ENCODE results near the gene EID2B. TPM values are rescaled to one million over a fixed set of nuclear protein-coding genes. Genes with fewer than 3 reads are reported as not detected.

The EID2B gene
- total RNA-seq, 2 donors from 2014 or later = 5.6 to 6.2 TPM

DNA sequence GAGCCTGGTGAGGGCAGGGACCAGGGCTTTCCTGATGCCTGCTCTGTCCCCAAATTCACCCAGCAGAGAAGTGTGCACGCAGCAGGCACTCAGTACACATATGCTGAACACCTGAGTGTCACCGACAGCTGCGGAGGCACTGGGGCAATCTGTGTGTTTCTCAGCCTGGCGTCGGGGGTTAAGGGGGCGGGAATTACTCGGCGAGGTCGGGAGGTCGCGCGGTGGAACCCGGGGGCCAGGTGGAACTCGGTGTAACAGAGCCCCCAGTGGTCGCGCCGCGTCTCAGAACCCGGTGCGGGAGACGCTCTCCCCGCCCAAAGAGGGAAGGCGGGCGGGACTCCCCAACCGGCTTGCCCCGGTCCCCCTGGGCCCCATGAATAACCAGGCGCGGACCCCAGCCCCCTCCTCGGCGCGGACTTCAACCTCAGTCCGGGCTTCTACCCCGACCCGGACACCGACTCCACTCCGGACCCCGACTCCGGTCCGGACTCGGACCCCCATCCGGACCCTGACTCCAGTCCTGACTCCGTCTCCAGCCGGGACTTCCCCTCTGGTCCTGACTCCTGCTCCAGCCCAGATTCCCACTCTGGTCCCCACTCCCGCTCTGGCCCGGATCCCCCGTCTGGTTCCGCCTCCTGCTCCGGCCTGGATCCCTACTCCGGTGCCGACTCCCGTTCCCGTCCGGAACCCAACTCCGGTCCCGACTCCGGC, 17.7 kb downstream of the EID2B start, which contains the start of gene SELENOV:
Gene SELENOV (plus strand): TSS at position 300 of the 711 bp plus-strand sequence. CDS start 74 bp downstream, at position 374.
- TF ChIP-seq CTCF (IDR thresholded peaks at IDR 0.05) = no peak
- Histone ChIP-seq H3K4me3 (peak within 1 kb of the TSS; percentile 53), H3K27ac (no peak within 1 kb of the TSS), H3K4me1 (ENCODE audit: control insufficient read depth in 1 of 2, low read depth in 2 of 2) (peaks cover 6 to 13% of the 10 kb centered on the region in 2 donors), H3K36me3 (no peaks in the 10 kb centered on the region), H3K27me3 (replicated peaks; ENCODE audit: insufficient read depth) (peaks cover 17% of the 10 kb centered on the region), H3K9me3 (no peaks in the 10 kb centered on the region)
- DNase-seq (ENCODE audit: low spot score) (no peak), ATAC-seq (ENCODE audit: insufficient number of reproducible peaks, low FRiP score, low read depth) (no peak)

- Histone ChIP-seq H3K4me1 (ENCODE audit: control insufficient read depth in 1 of 2, low read depth in 2 of 2) (peaks cover 6 to 13% of the 10 kb centered on the region in 2 donors), H3K36me3 (no peaks in the 10 kb centered on the region), H3K4me3 (no peak overlapping the region), H3K27me3 (replicated peaks; ENCODE audit: insufficient read depth) (peaks cover 17% of the 10 kb centered on the region), H3K9me3 (no peaks in the 10 kb centered on the region), H3K27ac (no peak overlapping the region)
- no peak for TF ChIP-seq CTCF (IDR thresholded peaks at IDR 0.05)
- DNase-seq (ENCODE audit: low spot score) (no peak), ATAC-seq (ENCODE audit: insufficient number of reproducible peaks, low FRiP score, low read depth) (no peak)
These were observed 19.7 kb downstream of the EID2B start for GRCh38 chr19:39512988-39513387.

DNA sequence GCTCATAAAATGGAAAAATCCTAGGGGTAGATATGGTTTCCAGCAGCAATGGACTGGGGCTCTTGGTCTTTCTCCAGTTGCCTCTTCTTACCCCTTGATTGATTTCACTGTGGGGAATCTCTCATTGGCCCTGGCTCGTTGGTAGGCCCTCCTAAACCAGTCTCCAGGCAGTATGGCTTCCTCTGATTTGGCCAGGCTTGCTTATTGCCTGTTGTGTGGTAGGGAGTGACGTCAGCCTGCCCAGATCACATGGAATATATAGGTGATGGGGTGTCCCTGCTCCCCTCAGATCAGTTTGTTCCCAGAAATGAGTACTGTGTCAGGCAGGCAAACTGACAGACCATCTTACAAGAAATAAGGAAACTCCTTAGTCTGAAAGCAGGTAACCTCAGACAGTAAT, 23.4 kb downstream of the EID2B start:
- no peak for ATAC-seq (ENCODE audit: insufficient number of reproducible peaks, low FRiP score, low read depth)
- no peak for TF ChIP-seq CTCF (IDR thresholded peaks at IDR 0.05)
- no peaks in the 10 kb centered on the region for H3K9me3 ChIP-seq
- no peak overlapping the region for H3K4me3 ChIP-seq
- peaks cover 0 to 12% of the 10 kb centered on the region in 2 donors for H3K4me1 ChIP-seq (ENCODE audit: control insufficient read depth in 1 of 2, low read depth in 2 of 2)
- no peak for DNase-seq (ENCODE audit: low spot score)
- no peak overlapping the region for H3K27ac ChIP-seq
- no peaks in the 10 kb centered on the region for H3K36me3 ChIP-seq
- H3K27me3 ChIP-seq (replicated peaks; ENCODE audit: insufficient read depth) = peaks cover 17% of the 10 kb centered on the region

- H3K27me3 ChIP-seq (replicated peaks; ENCODE audit: insufficient read depth) = peaks cover 11% of the 10 kb centered on the region
- ATAC-seq (ENCODE audit: insufficient number of reproducible peaks, low FRiP score, low read depth) (no peak), DNase-seq (ENCODE audit: low spot score) (no peak)
- no peak for TF ChIP-seq CTCF (IDR thresholded peaks at IDR 0.05)
- no peak overlapping the region for H3K27ac ChIP-seq
- H3K4me3 ChIP-seq = no peak overlapping the region
- H3K9me3 ChIP-seq = no peaks in the 10 kb centered on the region
- peaks cover 0 to 12% of the 10 kb centered on the region in 2 donors for H3K4me1 ChIP-seq (ENCODE audit: control insufficient read depth in 1 of 2, low read depth in 2 of 2)
- H3K36me3 ChIP-seq = no peaks in the 10 kb centered on the region
These were observed 24.0 kb downstream of the EID2B start for GRCh38 chr19:39508629-39509028.

GRCh38 chr19:39507715-39508364, 24.8 kb downstream of the EID2B start:
- ATAC-seq (ENCODE audit: insufficient number of reproducible peaks, low FRiP score, low read depth) (no peak), DNase-seq (ENCODE audit: low spot score) (no peak)
- H3K4me1 ChIP-seq (ENCODE audit: control insufficient read depth in 1 of 2, low read depth in 2 of 2) = peaks cover 0 to 12% of the 10 kb centered on the region in 2 donors
- peak overlapping the region; percentile 63 for H3K4me3 ChIP-seq
- no peaks in the 10 kb centered on the region for H3K9me3 ChIP-seq
- TF ChIP-seq CTCF (IDR thresholded peaks at IDR 0.05) = no peak
- H3K27me3 ChIP-seq (replicated peaks; ENCODE audit: insufficient read depth) = peaks cover 8% of the 10 kb centered on the region
- H3K27ac ChIP-seq = no peak overlapping the region
- H3K36me3 ChIP-seq = no peaks in the 10 kb centered on the region

All from thoracic aorta (tissue), 2 donors.